HepG2 (cell line): Measurements from ENCODE around the gene TGDS. TPM values are rescaled to one million over a fixed set of nuclear protein-coding genes. Genes with fewer than 3 reads are reported as not detected.

Source experiments
- ATAD3A ChIP-seq: sonication (generic); formaldehyde crosslinking; IDR thresholded peaks from 2 replicates; pipeline ENCODE4 v1.4.0; 2020; ENCODE audit warnings: missing genetic modification reagents
- FIP1L1 ChIP-seq: fragments of 200-400 bp; formaldehyde crosslinking; IDR thresholded peaks from 2 replicates; pipeline ENCODE4 v1.6.1; 2018; ENCODE audit warnings: low read depth, mild to moderate bottlenecking, low read length, moderate library complexity, borderline replicate concordance; ENCODE audit not compliant: insufficient read depth
- FOXP1 ChIP-seq, 2 experiments: fragments of 450-650 bp in 1 of 2; IDR thresholded peaks; 2 replicates each; pipeline ENCODE4 v1.6.1; 2017 to 2018; ENCODE audit warnings: antibody characterized with exemption in 1 of 2
- KLF12 ChIP-seq: sonication (generic); formaldehyde crosslinking; IDR thresholded peaks from 2 replicates; pipeline ENCODE4 v1.4.0; 2020; ENCODE audit warnings: missing genetic modification reagents, borderline replicate concordance
- MXI1 ChIP-seq: IDR thresholded peaks from 3 replicates; pipeline ENCODE4 v1.6.1; 2012; ENCODE audit warnings: low read depth, low read length, inconsistent platforms, borderline replicate concordance
- NCOA1 ChIP-seq: sonication (generic); formaldehyde crosslinking; IDR thresholded peaks from 2 replicates; pipeline ENCODE4 v1.9.0; 2021; ENCODE audit warnings: missing genetic modification reagents
- PHF20 ChIP-seq: sonication (generic); formaldehyde crosslinking; IDR thresholded peaks from 2 replicates; pipeline ENCODE4 v1.5.0; 2020; ENCODE audit warnings: mild to moderate bottlenecking, missing genetic modification reagents
- POLR2AphosphoS5 ChIP-seq: IDR thresholded peaks from 2 replicates; pipeline ENCODE4 v1.6.1; 2012; ENCODE audit warnings: low read depth, low read length
- SETDB1 ChIP-seq: sonication (generic); formaldehyde crosslinking; IDR thresholded peaks from 2 replicates; pipeline ENCODE4 v1.5.1; 2020; ENCODE audit warnings: missing genetic modification reagents, mild to moderate bottlenecking, borderline replicate concordance
- SP1 ChIP-seq, 2 experiments: fragments of 450-650 bp in 1 of 2; sonication (generic) in 1 of 2; formaldehyde crosslinking in 1 of 2; IDR thresholded peaks; 2 replicates each; pipeline versions ENCODE4 v1.4.0 to v1.6.1; 2016 to 2020; ENCODE audit warnings: missing genetic modification reagents in 1 of 2
- TBX2 ChIP-seq: sonication (generic); formaldehyde crosslinking; IDR thresholded peaks from 2 replicates; pipeline ENCODE4 v1.5.0; 2020; ENCODE audit warnings: missing genetic modification reagents, mild to moderate bottlenecking, borderline replicate concordance
- ZBTB3 ChIP-seq: sonication (generic); formaldehyde crosslinking; IDR thresholded peaks from 2 replicates; pipeline ENCODE4 v1.4.0; 2020; ENCODE audit warnings: low read depth, mild to moderate bottlenecking, moderate library complexity, missing genetic modification reagents, borderline replicate concordance
- ZMYM4 ChIP-seq: sonication (generic); formaldehyde crosslinking; IDR thresholded peaks from 2 replicates; pipeline ENCODE4 v1.8.1; 2023; ENCODE audit warnings: mild to moderate bottlenecking, missing genetic modification reagents
- ZNF776 ChIP-seq: sonication (generic); formaldehyde crosslinking; IDR thresholded peaks from 2 replicates; pipeline ENCODE4 v1.4.0; 2020; ENCODE audit warnings: mild to moderate bottlenecking, missing genetic modification reagents
- ZNF782 ChIP-seq: sonication (generic); formaldehyde crosslinking; IDR thresholded peaks from 2 replicates; pipeline ENCODE4 v1.4.0; 2020; ENCODE audit warnings: missing genetic modification reagents, mild to moderate bottlenecking, borderline replicate concordance
- ZNF788 ChIP-seq: sonication (generic); formaldehyde crosslinking; IDR thresholded peaks from 2 replicates; pipeline ENCODE4 v1.5.0; 2020; ENCODE audit warnings: mild to moderate bottlenecking, missing genetic modification reagents, borderline replicate concordance
- polyA plus RNA-seq, 8 experiments: library from polyadenylated mRNA; depleted of rRNA in 3 of 8; stranded (reverse) in 7 of 8; unstranded in 1 of 8; fragments of >200 nt; fragmentation: Illumina TruSeq in 4 of 8; extraction: Trizol in 4 of 8; gene quantifications; 2 replicates each; pipeline versions ENCODE4 v1.2.1 to v1.2.3, GENCODE V29; 2011 to 2016; ENCODE audit warnings: low read depth in 4 of 8, missing spikeins in 1 of 8, mixed read lengths in 1 of 8; ENCODE audit not compliant: insufficient read depth in 1 of 8
- total RNA-seq, 5 experiments: library from RNA; depleted of rRNA; stranded (reverse); fragments of >200 nt; fragmentation: Illumina TruSeq; extraction: Trizol; gene quantifications; 2 replicates each; pipeline ENCODE4 v1.2.3, GENCODE V29; 2016; ENCODE audit warnings: low read depth in 1 of 5
- TF ChIP-seq, protein P1 (sequence below): sonication (generic); formaldehyde crosslinking; IDR thresholded peaks from 2 replicates; pipeline ENCODE4 v1.4.0; 2020; ENCODE audit warnings: mild to moderate bottlenecking, missing genetic modification reagents
- TF ChIP-seq, protein P2 (sequence below): sonication (generic); formaldehyde crosslinking; IDR thresholded peaks from 2 replicates; pipeline ENCODE4 v1.8.1; 2023; ENCODE audit warnings: mild to moderate bottlenecking, missing genetic modification reagents
- TF ChIP-seq, protein P3 (sequence below): sonication (generic); formaldehyde crosslinking; IDR thresholded peaks from 2 replicates; pipeline ENCODE4 v1.5.0; 2020; ENCODE audit warnings: mild to moderate bottlenecking, missing genetic modification reagents
- TF ChIP-seq, protein P4 (sequence below): sonication (generic); formaldehyde crosslinking; IDR thresholded peaks from 2 replicates; pipeline ENCODE4 v1.4.0; 2020; ENCODE audit warnings: missing genetic modification reagents, borderline replicate concordance

The TGDS gene
- total and polyA plus RNA-seq, 2 of the 13 experiments (the other 11 are each of a cell fraction or from before 2014, with no cell fraction given) = 15.5 to 17.9 TPM

DNA sequence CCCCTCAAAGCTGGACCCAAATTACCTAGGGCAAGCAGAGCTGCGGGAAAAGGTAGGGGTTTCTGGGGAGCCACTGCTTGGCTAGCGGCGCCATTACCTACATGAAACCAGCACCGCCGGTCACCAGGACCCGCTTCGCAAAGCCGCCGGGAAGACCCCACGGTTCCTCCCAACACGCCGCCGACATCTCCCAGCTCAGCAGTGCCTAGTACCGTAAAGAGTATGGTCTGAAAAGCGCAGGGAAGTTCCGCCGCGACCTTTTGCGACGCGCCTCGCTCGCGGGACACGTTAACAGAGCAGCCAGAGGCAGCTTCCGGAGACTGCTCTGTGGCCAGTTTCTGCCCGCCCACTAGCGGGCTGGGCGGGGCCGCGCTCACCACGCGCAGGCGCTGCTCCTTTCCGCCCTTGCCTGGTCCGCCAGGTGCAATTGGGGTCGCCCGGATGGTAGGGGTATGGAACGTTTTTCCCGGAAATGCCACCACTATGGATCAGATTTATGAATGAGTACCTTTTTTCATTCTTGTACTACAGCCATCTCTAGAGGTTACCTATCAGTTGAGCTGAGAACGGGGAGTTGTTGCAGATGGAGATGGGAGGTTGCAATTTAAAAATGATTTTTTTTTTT, at the start of gene TGDS (continued):
- 0 out of 2 replicates have a peak, but pooled peaks have one; percentile 80 for TF ChIP-seq NCOA1 (CRISPR knock-in tag)
- TF ChIP-seq, protein P1, sequence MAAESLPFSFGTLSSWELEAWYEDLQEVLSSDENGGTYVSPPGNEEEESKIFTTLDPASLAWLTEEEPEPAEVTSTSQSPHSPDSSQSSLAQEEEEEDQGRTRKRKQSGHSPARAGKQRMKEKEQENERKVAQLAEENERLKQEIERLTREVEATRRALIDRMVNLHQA (CRISPR knock-in tag) = no peak
- TF ChIP-seq, protein P2, sequence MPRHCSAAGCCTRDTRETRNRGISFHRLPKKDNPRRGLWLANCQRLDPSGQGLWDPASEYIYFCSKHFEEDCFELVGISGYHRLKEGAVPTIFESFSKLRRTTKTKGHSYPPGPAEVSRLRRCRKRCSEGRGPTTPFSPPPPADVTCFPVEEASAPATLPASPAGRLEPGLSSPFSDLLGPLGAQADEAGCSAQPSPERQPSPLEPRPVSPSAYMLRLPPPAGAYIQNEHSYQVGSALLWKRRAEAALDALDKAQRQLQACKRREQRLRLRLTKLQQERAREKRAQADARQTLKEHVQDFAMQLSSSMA (CRISPR knock-in tag) = peak; percentile 59; the same call in 1 of the 2 replicates
- TF ChIP-seq TBX2 (CRISPR knock-in tag) = peak; percentile 39; the same call in 1 of the 2 replicates
- TF ChIP-seq KLF12 = peak; percentile 79; the same call in 1 of the 2 replicates
- TF ChIP-seq SP1 (IDR thresholded peaks at IDR 0.05) = no peak
- peak; percentile 78 for TF ChIP-seq SP1 (CRISPR knock-in tag; IDR thresholded peaks at IDR 0.05)
- peak; percentile 96 for TF ChIP-seq POLR2AphosphoS5
- TF ChIP-seq, protein P3, sequence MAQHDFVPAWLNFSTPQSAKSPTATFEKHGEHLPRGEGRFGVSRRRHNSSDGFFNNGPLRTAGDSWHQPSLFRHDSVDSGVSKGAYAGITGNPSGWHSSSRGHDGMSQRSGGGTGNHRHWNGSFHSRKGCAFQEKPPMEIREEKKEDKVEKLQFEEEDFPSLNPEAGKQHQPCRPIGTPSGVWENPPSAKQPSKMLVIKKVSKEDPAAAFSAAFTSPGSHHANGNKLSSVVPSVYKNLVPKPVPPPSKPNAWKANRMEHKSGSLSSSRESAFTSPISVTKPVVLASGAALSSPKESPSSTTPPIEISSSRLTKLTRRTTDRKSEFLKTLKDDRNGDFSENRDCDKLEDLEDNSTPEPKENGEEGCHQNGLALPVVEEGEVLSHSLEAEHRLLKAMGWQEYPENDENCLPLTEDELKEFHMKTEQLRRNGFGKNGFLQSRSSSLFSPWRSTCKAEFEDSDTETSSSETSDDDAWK (CRISPR knock-in tag) = no peak
- TF ChIP-seq FIP1L1 = no peak
- no peak for TF ChIP-seq SETDB1
- peak; percentile 93 for TF ChIP-seq ZMYM4 (CRISPR knock-in tag)
- TF ChIP-seq ZNF788 (CRISPR knock-in tag) = peak; percentile 46; the same call in 1 of the 2 replicates
- TF ChIP-seq ATAD3A (CRISPR knock-in tag) = no peak
- TF ChIP-seq FOXP1 (IDR thresholded peaks at IDR 0.05) = no peak
- TF ChIP-seq FOXP1 (CRISPR knock-in tag; IDR thresholded peaks at IDR 0.05) = 0 out of 2 replicates have a peak, but pooled peaks have one; percentile 15
- no peak for TF ChIP-seq ZNF776 (CRISPR knock-in tag)
- TF ChIP-seq, protein P4, sequence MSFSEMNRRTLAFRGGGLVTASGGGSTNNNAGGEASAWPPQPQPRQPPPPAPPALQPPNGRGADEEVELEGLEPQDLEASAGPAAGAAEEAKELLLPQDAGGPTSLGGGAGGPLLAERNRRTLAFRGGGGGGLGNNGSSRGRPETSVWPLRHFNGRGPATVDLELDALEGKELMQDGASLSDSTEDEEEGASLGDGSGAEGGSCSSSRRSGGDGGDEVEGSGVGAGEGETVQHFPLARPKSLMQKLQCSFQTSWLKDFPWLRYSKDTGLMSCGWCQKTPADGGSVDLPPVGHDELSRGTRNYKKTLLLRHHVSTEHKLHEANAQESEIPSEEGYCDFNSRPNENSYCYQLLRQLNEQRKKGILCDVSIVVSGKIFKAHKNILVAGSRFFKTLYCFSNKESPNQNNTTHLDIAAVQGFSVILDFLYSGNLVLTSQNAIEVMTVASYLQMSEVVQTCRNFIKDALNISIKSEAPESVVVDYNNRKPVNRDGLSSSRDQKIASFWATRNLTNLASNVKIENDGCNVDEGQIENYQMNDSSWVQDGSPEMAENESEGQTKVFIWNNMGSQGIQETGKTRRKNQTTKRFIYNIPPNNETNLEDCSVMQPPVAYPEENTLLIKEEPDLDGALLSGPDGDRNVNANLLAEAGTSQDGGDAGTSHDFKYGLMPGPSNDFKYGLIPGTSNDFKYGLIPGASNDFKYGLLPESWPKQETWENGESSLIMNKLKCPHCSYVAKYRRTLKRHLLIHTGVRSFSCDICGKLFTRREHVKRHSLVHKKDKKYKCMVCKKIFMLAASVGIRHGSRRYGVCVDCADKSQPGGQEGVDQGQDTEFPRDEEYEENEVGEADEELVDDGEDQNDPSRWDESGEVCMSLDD (CRISPR knock-in tag) = no peak
- TF ChIP-seq ZNF782 (CRISPR knock-in tag) = no peak
- peak; percentile 71; the same call in 1 of the 3 replicates for TF ChIP-seq MXI1
- TF ChIP-seq PHF20 (CRISPR knock-in tag) = peak; percentile 85
- no peak for TF ChIP-seq ZBTB3 (CRISPR knock-in tag)
